ENCODE results near the gene RAC3.

RAC3 gene

GRCh38 chr17:82077617-82078358 is 46.3 kb downstream of the RAC3 start:
- DNase-seq, result no peak

DNA sequence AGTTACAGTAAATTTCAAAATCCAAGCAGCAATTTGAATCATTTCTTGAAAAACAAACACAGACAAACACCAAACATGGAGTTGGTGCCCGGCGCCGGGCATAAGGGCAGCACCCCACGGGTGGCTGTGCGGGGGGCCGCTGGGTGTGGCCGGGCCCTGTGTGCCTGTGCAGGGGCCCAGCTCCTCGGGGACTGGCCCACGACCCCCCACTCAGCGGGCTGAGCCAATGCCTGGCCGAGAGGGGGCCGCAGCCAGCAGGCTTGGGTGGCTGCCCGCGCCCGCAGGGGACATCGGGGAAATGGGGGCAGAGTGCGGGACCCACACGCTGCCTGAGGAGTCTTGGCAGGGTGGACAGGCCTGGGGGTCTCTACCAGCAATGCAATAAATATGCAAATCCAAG is 47.0 kb downstream of the RAC3 start:
- DNase-seq, result no peak

- no peak for DNase-seq
Measured at GRCh38 chr17:82079001-82079677, 47.7 kb downstream of the RAC3 start.

GRCh38 chr17:82080048-82080788 is 48.7 kb downstream of the RAC3 start:
- DNase-seq, result no peak

GRCh38 chr17:82080789-82081464 is 49.4 kb downstream of the RAC3 start:
- DNase-seq, result no peak

- DNase-seq, result no peak
Measured at GRCh38 chr17:82081546-82081945, 50.1 kb downstream of the RAC3 start.

DNA sequence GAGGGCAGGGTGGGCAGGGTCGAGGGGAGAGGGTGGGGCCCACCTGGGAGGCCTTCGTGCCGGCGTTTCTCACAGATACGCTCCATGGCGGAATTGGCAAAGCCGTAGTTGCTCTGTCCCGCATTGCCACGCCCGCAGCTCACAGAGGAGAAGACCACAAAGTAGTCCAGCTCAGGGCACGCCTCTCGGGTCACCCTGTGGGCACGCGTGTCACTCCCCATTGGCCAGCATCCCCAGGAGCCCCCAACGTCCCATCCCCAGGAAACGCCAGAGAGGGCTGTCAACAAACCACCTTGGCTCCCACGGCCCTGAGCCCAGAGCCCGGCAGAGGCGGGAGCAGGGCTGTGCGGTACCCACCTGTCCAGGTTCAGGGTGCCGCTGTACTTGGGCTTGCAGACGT is 50.5 kb downstream of the RAC3 start:
- no peak for DNase-seq

- no peak for DNase-seq
Measured at GRCh38 chr17:82082456-82082855, 51.0 kb downstream of the RAC3 start.

GRCh38 chr17:82083009-82083408 is 51.5 kb downstream of the RAC3 start:
- DNase-seq, result no peak

Data from NCI-H774 (cell line).